Measurements from ENCODE around the gene GMDS.

Gene GMDS

DNA sequence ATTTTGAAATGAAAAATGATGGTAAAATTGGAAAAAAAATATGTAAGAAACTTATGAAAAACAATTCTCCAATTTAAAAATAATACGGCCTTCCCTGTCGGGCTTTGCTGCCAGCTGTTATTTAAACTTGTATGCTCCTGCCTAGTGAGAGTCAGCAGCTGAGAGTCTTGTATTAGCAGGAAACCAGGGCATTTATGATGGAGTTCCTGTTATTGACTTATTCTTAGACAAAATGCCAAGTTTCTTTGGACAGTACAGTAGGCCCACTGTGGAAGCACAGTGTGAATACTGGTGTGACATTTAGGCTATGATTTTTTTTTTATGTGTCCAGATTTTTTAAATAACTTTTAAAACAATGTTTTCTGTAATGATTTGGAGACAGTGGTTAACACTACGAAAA lies 42.1 kb downstream of the GMDS start:
- no peak for DNase-seq

DNA sequence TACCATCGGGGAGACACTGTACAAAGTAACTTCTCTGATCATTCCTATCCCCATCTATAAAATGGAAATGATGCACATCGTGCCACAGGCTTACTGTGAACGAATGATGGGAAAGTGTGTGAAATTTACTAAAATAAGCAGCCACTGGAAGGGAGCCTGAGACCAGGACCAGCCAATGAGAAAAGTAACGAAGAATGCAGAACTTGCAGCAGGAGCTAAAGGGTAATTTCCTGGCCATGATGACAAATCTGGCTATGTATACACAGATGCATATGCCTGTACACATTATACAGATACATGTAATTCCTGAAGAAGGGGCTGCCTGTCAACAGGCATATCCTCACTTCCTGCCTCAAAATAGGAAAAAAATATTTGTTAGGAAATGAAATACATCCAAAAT lies 47.4 kb downstream of the GMDS start:
- DNase-seq = no peak

DNA sequence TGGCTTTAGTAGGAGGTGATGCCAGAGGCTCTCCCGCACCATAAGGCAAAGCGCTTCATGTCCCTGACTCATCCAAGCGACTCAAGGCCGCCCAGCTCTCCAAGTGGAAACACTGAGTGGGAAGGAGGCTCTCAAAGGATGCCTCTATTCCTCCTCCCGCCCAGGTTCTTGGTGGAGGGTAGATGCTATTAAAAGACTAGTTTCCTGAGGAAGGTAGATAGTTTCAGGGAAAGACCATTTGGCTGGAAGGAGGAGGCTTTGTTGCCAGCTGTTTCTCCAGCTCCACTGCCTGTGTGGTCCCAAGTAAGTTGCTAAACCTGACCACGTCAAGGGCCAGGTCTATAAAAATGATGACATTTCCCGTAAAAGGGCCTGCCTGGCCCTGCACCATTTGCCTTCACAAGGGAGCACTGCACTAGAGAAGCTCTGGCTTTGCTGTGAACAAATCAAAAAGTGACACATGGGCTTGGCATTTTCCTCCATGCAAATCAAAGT lies 48.2 kb downstream of the GMDS start:
- DNase-seq = no peak

DNA sequence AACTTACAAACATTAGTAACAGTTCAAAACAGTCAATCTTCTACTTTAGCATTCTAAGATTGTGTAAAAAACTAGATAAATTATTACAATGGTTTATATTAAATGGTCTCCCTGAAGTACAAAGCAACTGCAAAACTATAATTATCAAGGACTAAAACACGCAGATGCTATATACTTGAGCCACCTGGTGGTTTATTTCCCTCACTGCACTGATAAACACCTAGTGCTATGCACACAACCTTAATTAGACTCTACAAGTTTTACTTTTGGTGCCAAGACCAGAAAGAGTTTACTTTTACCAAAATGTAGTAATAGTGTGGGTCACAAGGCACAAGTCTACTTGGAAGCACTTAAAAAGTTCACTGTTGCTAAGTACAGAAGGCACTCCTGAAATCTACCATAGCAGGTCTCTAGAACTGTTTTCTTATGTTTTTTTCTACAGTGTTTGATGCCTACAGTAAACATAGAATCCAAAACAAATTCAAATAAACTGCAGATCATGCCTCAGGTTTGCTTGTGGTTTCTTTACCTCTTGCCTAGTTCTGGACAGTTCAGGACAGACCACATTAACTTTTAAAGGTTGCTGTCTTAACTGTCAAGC lies 49.2 kb downstream of the GMDS start:
- peak; percentile 21 for DNase-seq

DNA sequence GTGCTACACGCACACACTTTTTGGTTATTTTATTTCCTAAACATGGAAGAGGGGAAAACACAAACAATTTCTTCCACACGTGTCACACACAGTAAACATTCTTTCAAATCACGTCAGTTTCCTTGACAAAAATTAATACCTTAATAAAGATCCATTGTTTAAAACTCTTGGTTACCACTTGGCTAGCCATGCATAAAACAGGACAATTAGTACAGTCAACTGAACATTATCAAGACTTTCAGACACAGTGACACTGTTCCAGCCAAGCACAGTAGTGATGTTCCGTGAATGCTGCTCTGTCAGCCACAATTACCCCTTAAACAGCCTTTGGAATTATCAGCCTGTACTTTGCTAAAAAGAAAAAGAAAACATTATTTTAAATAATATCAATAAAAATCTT lies 50.8 kb downstream of the GMDS start:
- DNase-seq = no peak

DNA sequence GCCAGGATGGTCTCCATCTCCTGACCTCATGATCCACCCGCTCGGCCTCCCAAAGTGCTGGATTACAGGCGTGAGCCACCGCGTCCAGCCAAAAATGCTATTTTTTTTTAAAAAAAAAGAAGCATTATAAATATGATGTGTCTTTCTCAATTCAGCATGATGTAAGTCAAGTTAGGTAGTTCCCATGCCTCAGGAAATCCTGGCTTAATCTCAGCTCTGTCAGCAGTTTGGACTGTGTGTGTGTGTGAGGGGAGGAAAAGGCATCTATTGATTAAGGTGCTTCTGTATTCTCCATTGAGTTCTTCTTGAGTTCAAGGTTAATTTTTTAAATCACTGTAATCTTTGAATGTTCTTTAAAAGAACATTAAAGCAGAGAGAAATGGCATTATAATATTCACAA lies 51.5 kb downstream of the GMDS start:
- no peak for DNase-seq

DNA sequence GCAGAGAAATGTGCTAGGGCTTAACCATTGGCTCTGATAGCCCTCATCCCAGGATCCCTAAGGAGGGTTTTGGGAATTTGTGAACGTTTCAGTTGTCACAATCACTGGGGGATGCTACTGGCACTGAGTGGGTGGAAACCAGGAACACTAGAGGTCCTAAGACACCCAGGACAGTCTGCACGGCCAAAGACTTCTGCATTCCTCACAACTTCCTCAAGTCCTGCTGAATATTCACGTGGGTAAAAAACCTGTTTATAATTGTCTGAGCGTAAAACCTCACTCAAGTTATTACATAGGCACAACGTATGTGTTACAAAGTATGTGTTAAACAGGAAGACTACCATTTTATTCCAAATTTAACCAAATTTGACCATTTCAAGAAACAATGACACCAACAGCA lies 52.4 kb downstream of the GMDS start:
- no peak for DNase-seq

DNA sequence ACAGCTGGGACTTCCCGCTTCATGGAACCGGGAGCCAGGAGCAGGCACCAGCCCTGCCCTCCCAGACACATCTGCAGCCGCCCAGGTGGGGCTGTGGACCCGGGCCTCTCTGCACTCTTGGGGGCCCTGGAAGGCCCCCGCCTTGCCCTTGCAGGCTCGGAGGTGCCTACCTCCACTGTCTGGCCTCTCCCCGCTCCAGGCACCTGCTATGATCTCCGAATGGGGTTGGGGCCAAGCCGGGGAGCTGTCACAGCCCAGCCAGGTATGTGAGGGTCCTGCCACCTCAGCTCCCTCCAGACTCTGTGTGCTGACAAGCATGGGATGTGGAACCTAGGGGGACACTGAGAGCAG lies 54.0 kb downstream of the GMDS start:
- DNase-seq = no peak

DNA sequence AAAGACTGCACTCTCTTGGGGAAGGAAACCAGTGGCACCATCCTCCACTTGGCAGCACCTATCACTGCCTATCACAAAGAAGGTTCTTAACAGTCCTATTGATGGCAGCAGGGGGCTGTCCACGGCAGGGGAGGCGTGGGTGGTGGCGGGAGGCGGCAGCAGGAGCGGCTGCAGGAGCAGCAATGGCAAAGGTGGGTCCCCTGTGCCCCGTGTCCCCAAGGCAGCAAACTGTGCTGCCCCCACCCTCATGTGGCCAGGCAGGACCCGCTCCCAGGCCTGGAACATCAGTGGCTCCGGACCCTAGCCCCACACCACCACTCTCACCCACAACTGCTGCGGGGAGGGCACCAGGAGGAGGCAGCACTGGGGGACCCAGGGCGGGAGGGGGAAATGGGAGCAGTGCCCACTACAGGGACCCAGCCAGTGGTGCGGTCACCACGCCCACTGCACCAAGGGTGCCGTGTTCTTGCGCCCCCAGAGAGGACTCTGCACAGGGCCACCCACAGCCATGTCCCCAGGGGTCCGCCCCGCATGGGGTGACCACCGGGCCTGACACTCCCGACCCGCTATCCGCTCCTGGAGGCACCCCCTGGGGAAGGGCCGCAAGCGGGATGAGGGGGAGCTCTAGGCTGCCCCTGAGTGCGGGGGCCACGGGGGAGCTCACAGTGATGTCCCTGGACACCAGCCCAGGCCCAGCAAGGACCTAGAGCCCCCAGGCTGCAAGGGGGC lies 54.6 kb downstream of the GMDS start:
- no peak for DNase-seq

DNA sequence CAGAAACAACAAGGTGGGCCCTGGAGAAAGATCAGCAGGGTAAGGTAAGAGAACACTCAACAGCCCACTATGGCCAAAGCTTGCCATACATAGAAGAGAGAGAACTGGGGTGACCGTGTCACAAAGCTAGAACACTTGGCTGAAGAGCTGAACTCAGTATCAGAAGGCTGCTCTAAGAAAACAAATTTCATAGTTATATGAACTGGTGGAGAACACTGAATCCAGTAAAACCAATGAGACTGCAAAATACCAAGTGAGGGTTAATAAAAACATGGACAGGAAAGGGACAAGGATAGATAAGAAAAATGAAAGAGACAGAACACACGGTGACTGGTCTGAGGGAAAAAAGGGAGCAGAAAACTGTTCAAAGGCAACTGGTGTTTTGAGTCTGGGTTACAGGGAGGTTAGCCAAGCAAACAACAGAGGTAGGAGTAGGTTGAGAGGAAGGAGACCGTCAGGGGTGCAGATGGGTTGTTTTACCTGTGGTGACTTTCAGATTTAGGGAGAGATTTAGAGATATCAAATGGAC lies 56.5 kb downstream of the GMDS start:
- DNase-seq = no peak

DNA sequence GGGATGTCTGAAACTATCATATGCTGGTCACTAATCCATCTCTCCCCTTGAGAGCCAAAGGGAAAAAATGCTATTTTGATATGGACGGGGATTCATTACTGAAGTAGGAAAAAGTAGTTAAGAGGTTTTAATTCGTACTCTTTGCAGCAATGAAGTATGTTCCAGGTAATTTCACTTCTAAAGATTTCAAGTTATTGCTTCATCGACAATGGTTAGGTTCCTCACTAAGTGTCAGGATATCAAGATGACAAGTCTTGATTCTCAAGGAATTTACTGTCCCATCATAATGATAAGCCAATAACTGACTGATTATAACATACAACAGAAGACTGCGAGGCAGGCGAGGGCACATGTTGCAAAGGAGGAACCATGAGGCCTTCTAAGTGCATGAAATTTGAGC lies 57.0 kb downstream of the GMDS start:
- no peak for DNase-seq

DNA sequence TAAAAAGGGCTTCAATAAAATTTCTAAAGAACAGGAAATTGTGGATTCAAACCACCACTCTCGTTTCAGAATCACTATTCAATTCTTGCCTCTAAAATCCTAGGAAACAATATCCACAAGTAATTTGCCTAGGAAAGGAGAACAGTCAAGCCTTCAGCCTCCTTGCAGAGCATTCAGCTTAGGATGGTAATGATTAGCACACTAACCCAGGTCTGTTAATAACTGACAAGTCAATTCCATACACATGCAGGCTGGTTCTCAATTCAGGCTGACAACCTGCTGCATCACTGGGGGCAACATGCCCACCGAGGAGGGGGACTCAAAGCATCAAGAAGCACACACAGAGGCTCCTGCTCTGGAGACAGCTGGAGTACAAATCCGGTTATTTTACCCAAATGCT lies 57.6 kb downstream of the GMDS start:
- DNase-seq = no peak

DNA sequence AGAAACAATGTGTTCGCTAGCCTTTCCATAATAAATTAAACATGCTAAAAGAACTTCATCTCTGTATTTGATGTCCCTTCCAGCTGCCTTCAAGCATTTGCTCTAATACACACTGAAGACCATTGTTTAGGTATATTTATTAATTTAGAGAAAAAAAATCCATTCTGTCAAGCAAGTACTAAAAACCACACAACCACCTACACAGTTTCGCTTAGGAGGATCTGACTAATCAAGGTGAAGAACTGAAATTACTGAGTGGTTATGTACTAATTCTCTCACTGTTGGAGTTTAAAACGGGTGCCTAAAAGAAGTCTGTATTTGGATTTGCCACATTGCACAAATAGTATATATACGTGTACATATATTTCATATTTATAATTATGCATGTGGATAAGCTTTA lies 58.9 kb downstream of the GMDS start:
- no peak for DNase-seq

DNA sequence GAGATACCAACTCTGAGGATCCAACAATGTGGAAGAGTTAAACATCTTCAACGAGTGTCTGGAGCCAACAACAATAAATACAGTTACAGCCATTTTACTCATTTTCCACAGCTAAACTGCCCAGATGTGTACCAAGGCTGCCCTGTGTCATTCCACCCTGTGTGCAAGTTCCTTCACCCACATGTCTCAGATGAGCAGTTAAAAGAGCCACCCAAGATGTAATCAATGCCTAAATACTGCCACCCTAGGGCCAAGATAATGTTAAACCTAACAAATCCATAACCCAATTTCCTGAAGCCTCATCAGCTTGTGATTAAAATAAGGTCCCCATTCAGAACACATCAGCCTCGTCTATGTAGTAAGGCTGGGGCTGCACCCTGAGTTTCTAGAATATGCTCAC lies 59.9 kb downstream of the GMDS start:
- no peak for DNase-seq

DNA sequence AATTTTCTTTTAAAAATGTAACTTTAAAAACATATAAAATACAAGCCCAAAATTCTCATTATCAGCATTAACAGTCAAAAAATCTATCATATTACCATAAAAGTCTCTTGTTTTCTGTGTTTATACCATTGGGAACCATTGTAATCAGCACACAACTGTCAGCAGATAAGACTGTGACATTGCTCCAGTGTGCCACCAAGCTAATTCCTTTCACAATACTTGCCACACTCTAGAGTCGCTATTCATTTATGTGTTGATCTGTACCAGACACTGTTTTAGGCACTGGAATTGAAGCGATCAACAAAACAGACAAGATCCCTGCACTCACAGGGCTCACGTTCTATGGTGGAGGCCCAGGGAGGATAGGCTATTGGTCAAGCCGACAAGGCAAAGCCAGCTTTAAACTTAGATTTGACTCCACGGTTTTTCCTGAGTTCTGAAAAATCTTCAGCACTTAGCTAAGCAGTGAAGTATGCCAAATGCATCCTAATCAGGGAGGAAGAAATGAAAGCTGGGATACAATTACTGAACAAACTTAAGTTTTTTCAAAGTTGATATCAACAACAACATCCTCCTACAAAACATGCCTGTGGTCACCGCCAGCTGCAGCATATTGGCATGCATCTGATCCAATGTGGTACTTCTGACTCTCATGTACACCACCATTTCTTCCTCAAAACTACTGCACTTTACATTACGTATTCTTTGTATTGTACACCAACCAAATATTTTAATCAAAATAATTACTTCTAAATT lies 60.5 kb downstream of the GMDS start:
- DNase-seq = no peak

DNA sequence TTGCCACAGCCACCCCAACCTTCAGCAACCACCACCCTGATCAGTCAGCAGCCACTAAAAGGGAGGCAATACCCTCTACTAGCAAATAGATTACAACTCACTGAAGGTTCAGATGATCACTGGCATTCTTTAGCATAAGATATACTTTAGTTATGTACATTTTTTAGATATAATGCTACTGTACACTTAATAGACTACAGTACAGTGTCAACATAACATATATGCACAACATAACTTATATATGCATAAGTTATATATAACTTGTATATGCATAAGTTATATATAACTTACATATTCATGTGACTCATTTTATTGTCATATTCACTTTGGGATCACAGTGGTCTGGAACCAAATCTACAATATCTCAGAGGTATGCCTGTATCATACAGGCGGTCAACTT lies 61.7 kb downstream of the GMDS start:
- DNase-seq = no peak

DNA sequence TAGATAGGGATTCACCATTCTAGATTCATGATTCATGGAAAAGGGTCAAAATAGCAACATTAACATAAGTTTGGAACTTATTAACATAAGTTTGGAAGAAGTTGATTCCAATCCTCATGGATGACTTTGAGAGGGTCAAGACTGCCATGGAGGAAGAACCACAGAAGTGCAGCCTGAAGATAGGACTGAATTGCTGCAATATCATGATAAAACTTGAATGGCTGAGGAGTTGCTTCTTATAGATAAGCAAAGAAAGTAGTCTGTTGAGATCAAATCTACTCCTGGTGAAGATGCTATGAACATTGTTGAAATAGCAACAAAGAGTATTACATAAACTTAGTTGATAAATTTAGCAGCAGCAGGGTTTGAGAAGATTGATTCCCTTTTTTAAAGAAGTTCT lies 62.2 kb downstream of the GMDS start:
- DNase-seq = no peak

DNA sequence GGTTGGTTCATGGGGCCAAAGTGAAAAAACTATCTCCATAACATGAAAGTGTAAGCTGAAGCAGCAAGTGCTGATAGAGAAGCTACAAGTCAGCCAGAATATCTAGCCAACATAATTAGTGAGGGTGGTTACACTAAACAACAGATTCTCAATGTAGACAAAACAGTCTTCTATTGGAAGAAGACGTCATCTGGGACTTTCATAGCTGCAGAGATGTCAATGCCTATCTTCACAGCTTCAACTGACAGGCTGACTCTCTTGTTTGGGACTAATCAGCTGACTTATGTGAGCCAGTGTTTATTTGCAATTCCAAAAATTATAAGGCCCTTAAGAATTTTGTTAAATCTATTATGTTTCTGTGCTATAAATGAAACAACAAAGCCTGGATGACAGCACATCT lies 63.2 kb downstream of the GMDS start:
- no peak for DNase-seq

DNA sequence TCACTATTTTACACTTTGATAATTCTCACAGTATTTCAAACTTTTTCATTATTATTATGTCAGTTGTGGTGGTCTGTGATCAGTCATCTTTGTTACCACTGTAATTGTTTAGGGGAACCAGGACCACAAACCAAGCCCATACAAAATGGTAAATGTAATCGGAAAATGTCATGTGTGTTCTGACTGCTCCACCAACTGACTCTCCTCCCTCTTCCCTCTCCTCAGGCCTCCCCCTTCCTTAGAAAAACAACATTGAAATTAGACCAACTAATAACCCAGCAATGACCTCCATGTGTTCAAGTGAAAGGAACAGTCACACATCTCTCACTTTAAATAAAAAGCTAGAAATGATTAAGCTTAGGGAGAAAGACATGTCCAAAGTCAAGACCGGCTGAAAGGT lies 63.8 kb downstream of the GMDS start:
- DNase-seq = no peak

DNA sequence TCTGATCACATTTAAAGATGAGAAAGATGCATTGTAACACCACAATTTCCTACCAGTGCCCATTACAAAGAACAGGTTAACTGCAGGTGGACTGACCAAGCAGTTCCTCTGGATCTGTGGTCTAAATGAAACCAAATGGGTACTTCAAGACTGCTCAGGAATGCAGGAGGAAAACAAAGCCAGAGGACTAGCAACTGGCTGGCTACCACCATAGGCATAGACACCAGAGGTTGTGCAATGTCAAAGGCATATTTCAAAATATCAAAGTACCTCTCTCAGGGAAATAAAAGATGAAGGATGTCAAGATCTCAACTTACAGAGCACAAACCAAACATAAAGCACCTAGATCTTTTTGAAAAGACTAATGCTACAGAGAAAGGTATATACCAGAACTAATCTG lies 65.5 kb downstream of the GMDS start:
- DNase-seq = no peak

DNA sequence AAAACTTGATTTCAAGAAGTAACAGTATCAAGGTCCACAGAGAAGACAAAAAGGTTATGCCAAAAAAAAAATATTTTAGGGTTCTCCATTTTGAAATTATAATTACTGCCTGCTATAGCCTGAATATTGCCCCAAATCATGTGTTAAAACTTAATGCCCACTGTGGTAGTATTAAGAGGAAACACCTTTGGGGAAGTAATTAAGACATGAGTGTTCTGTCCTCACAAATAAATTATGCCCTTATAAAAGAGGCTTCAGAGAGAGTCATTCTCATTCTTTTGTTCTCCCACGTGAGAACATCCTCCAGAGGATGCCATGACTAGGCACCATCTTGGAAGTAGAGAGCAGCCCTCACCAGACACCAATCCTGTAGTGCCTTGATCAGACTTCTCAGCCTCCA lies 66.2 kb downstream of the GMDS start:
- no peak for DNase-seq

DNA sequence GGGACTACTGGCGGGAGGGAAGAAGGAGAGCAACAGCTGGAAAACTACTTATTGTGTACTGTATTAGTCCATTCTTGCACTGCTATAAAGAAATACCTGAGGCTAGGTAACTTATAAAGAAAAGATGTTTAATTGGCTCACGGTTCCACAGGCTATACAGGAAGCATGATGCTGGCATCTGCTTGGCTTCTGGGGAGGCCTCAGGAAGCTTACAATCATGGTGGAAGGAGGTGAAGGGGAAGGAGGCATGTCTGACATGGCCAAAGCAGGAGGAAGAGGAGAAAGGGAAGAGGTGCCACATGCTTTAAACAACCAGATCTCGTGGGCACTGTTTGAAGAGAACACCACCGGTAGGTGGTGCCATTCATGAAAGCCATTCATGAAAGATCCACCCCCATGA lies 67.3 kb downstream of the GMDS start:
- no peak for DNase-seq

DNA sequence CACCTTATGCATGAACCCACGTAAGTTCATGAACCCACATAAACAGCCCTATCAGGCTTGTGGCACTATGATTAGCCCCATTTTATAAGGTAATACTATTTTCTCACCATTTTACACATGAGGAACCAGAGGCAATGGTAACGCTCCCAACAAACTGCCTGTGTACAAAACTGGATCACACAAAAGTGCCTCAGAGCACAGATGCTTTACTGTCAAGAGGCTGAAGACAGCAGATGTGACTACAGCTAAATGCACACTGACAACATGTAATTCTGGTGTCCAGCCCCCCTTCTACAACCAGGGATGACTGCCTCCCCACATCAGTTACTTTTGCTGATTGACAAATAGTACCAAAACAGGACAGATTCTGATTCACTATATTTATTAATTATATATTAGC lies 69.6 kb downstream of the GMDS start:
- no peak for DNase-seq

Measured in GDM1 (cell line).